Measurements from ENCODE around the gene CAPZB. TPM values are rescaled to one million over a fixed set of nuclear protein-coding genes. Genes with fewer than 3 reads are reported as not detected.

The CAPZB gene
- total RNA-seq (100 to 1,000 TPM; 272 to 342 (median 320) TPM), total RNA-seq (108 to 216 (median 150) reads per million in 29 experiments)
- 207 TPM for total RNA-seq (2013)

DNA sequence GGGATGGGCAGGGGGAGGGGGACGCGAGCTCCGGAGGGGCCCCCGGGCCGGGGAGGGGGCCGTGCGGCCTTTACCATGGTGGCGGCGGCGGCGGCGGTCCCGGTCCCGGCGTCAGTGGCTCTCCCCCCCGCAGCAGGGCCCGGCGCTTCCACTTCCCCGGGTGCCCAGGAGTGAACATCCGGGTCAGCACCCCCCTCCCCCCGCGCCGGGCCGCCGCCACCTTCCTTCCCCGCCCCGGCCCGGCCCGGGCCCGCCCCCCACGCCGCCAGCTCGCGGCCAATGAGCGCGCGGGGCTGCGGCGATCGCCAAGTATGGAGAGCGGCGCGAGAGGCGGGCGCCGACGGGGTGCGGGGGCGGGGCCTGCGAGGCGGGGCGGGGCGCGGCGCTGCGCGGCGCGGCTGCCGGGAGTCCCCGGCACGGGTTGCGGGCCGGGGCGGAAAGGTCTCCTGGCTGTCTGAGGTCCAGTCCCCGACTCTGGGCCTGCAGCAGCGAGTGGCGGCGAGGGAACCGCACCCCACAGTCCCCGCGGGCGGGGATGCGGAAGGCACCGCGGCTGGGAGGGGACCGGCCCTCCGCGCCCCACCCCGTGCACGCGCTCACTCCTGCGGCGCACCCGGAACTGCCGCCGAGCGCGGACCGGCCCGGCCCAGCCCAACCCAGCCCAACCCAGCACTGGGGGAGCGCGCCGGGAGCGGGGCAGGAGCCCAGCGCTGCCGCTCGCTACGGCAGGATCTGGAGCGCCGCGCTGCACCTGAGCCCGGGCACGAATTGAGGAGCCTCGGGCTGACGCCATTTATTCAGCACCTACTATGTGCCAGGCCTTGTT, at the start of gene CAPZB:
Gene CAPZB (minus strand): TSS at position 178 of the 826 bp plus-strand sequence. CDS start 101 bp downstream, at position 77.
- Mint-ChIP-seq H3K4me1 (peaks cover 59 to 71% (median 64%) of the 10 kb centered on the region in 3 donors), H3K9me3 (no peaks in the 10 kb centered on the region), H3K36me3 (peaks cover 14% of the 10 kb centered on the region), H3K27me3 (no peaks in the 10 kb centered on the region), H3K4me3 (peak within 1 kb of the TSS; percentile 91 to 92 (median 92)), H3K27ac (peak within 1 kb of the TSS; percentile 96)
- peak; percentile 88 to 92 (median 88) for ATAC-seq (replicated peaks in 1 of 4)
- H3K27me3 ChIP-seq (replicated peaks in 1 of 2; ENCODE audit: control insufficient read depth in 2 of 2, extremely low read depth in 1 of 2, insufficient read depth in 2 of 2, low read length in 1 of 2), result no peaks in the 10 kb centered on the region
- H3K4me1 ChIP-seq (ENCODE audit: control insufficient read depth in 1 of 2, extremely low read depth in 1 of 2, insufficient read depth in 2 of 2, low read length in 2 of 2), result peaks cover 38 to 67% of the 10 kb centered on the region in 2 experiments
- ChIA-PET CTCF (interaction anchor here in 1 of 2 donors (0.6 to 1.6 kb wide), 5 partner anchors 9 to 168 kb away, joined by 3 to 12 read pairs (median 4); no protein-coding TSS in a partner anchor), POLR2A (interaction anchor here in 1 of 2 donors (0.6 to 1.5 kb wide), 5 partner anchors 8 to 538 kb away, joined by 4 to 9 read pairs (median 7); no protein-coding TSS in a partner anchor)
- H3K4me3 ChIP-seq (ENCODE audit: control insufficient read depth in 1 of 2, extremely low read depth in 1 of 2, low read length in 1 of 2), result peak within 1 kb of the TSS; percentile 85 to 96
- no peaks in the 10 kb centered on the region for H3K9me3 ChIP-seq
- WGBS (ENCODE audit: insufficient coverage), result 0% methylated on average over 82 of the region's 106 CpGs
- H3K27ac ChIP-seq (ENCODE audit: low read length), result peak within 1 kb of the TSS; percentile 89
- H3K36me3 ChIP-seq (ENCODE audit: control insufficient read depth in 2 of 2, extremely low read depth in 1 of 2, insufficient read depth in 1 of 2, low read length in 1 of 2), result peaks cover 3 to 18% of the 10 kb centered on the region in 2 donors
- DNase-seq, result peak; percentile 87 to 97 (median 93)

DNA sequence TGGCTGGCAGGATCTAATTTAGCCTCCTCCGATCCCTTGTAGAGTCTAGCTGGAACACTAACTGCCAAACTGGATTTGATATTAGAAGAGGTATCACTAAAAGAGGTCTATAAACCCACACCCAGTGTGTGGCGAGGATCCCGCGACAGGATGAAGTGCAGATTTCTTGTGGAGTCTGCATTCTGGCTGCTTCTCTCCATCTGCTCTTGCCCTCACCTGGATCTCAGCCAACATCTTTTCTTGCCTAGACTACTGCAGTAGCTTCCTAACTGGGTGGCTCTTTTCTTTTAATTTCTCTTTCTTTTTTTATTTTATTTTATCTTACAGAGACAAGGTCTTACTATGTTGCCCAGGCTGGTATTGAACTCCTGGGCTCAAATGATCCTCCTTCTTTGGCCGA, 48.9 kb upstream of the CAPZB start:
- H3K4me3 Mint-ChIP-seq, result no peak overlapping the region
- no peaks in the 10 kb centered on the region for H3K9me3 ChIP-seq
- H3K27ac ChIP-seq (ENCODE audit: low read length), result no peak overlapping the region
- DNase-seq (no peak), ATAC-seq (replicated peaks in 1 of 4) (no peak)
- H3K9me3 Mint-ChIP-seq, result peaks cover 0 to 8% (median 5%) of the 10 kb centered on the region in 3 donors
- H3K4me1 Mint-ChIP-seq, result peaks cover 5 to 11% (median 8%) of the 10 kb centered on the region in 3 donors
- no peaks in the 10 kb centered on the region for H3K4me1 ChIP-seq (ENCODE audit: control insufficient read depth in 1 of 2, extremely low read depth in 1 of 2, insufficient read depth in 2 of 2, low read length in 2 of 2)
- H3K36me3 Mint-ChIP-seq, result peaks cover 4% of the 10 kb centered on the region
- no peaks in the 10 kb centered on the region for H3K27me3 ChIP-seq (replicated peaks in 1 of 2; ENCODE audit: control insufficient read depth in 2 of 2, extremely low read depth in 1 of 2, insufficient read depth in 2 of 2, low read length in 1 of 2)
- H3K27me3 Mint-ChIP-seq, result no peaks in the 10 kb centered on the region
- H3K4me3 ChIP-seq (ENCODE audit: control insufficient read depth in 1 of 2, extremely low read depth in 1 of 2, low read length in 1 of 2), result no peak overlapping the region
- H3K36me3 ChIP-seq (ENCODE audit: control insufficient read depth in 2 of 2, extremely low read depth in 1 of 2, insufficient read depth in 1 of 2, low read length in 1 of 2), result no peaks in the 10 kb centered on the region
- POLR2A ChIA-PET, result no interaction called here
- WGBS (ENCODE audit: insufficient coverage), result 73% methylated on average over 3 of the region's 5 CpGs
- CTCF ChIA-PET, result no interaction called here
- H3K27ac Mint-ChIP-seq, result no peak overlapping the region

DNA sequence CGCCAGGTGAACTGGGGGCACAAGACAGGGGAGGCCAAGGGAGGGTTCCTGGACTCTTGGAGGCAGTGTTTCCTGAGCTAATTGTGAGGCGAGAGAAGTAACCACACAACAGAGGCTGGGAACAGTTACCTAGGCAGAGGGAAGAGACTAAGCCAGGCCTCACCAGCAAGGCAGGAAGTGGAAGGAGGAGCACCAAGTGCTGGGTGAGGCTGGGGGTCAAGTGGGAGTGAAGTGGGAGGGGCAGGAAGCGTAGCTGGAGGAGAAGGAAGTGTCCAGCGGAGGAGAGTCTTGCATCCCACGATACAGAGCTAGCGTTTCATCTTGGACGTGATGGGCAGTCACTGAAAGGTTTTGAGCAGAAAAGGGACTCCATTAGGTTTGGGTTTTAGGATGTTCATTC, 48.3 kb upstream of the CAPZB start:
- ChIA-PET CTCF (no interaction called here), POLR2A (interaction anchor here in 1 of 2 donors (0.6 kb wide), 1 partner anchor 48 kb away, joined by 7 read pairs; no protein-coding TSS in a partner anchor)
- H3K4me3 ChIP-seq (ENCODE audit: control insufficient read depth in 1 of 2, extremely low read depth in 1 of 2, low read length in 1 of 2), result no peak overlapping the region
- H3K27me3 ChIP-seq (replicated peaks in 1 of 2; ENCODE audit: control insufficient read depth in 2 of 2, extremely low read depth in 1 of 2, insufficient read depth in 2 of 2, low read length in 1 of 2), result no peaks in the 10 kb centered on the region
- H3K27ac ChIP-seq (ENCODE audit: low read length), result no peak overlapping the region
- no peaks in the 10 kb centered on the region for H3K36me3 ChIP-seq (ENCODE audit: control insufficient read depth in 2 of 2, extremely low read depth in 1 of 2, insufficient read depth in 1 of 2, low read length in 1 of 2)
- DNase-seq (no peak), ATAC-seq (replicated peaks in 1 of 4) (no peak)
- WGBS (ENCODE audit: insufficient coverage), result 63% methylated on average over 6 of the region's 7 CpGs
- Mint-ChIP-seq H3K36me3 (peaks cover 4% of the 10 kb centered on the region), H3K4me1 (peaks cover 5 to 11% (median 8%) of the 10 kb centered on the region in 3 donors), H3K27ac (peak overlapping the region in 1 of 2 donors; percentile 46), H3K27me3 (no peaks in the 10 kb centered on the region), H3K4me3 (no peak overlapping the region), H3K9me3 (peaks cover 0 to 8% (median 5%) of the 10 kb centered on the region in 3 donors)
- H3K4me1 ChIP-seq (ENCODE audit: control insufficient read depth in 1 of 2, extremely low read depth in 1 of 2, insufficient read depth in 2 of 2, low read length in 2 of 2), result no peaks in the 10 kb centered on the region
- H3K9me3 ChIP-seq, result no peaks in the 10 kb centered on the region

DNA sequence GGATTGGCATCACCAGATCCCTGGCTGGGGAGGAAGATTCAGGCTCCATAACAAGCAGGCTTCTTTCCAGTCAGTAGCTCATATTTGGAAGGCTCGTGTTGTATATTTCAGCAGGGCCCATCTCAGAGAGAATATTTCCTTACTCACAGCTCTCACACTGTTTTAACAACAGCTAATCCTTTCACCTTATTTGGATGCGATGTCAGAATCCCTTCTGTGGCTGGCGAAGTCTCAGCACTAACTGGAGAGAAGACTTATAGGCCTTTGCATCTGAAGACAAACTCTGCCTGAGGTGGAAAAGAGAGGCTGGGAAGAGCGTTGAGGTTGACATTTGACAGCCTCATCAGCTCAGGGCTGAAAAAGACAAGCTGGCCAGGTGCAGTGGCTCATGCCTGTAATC, 47.2 kb upstream of the CAPZB start:
- DNase-seq (no peak), ATAC-seq (replicated peaks in 1 of 4) (no peak)
- Histone ChIP-seq H3K4me1 (ENCODE audit: control insufficient read depth in 1 of 2, extremely low read depth in 1 of 2, insufficient read depth in 2 of 2, low read length in 2 of 2) (no peaks in the 10 kb centered on the region), H3K4me3 (ENCODE audit: control insufficient read depth in 1 of 2, extremely low read depth in 1 of 2, low read length in 1 of 2) (no peak overlapping the region), H3K9me3 (no peaks in the 10 kb centered on the region), H3K36me3 (ENCODE audit: control insufficient read depth in 2 of 2, extremely low read depth in 1 of 2, insufficient read depth in 1 of 2, low read length in 1 of 2) (no peaks in the 10 kb centered on the region), H3K27ac (ENCODE audit: low read length) (no peak overlapping the region), H3K27me3 (replicated peaks in 1 of 2; ENCODE audit: control insufficient read depth in 2 of 2, extremely low read depth in 1 of 2, insufficient read depth in 2 of 2, low read length in 1 of 2) (no peaks in the 10 kb centered on the region)
- H3K27ac Mint-ChIP-seq, result no peak overlapping the region
- no peak overlapping the region for H3K4me3 Mint-ChIP-seq
- WGBS (ENCODE audit: insufficient coverage), result 100% methylated on average over 3 of the region's 4 CpGs
- ChIA-PET POLR2A (no interaction called here), CTCF (no interaction called here)
- H3K4me1 Mint-ChIP-seq, result peaks cover 5 to 11% (median 8%) of the 10 kb centered on the region in 3 donors
- peaks cover 4% of the 10 kb centered on the region for H3K36me3 Mint-ChIP-seq
- no peaks in the 10 kb centered on the region for H3K27me3 Mint-ChIP-seq
- peaks cover 0 to 8% (median 5%) of the 10 kb centered on the region in 3 donors for H3K9me3 Mint-ChIP-seq

DNA sequence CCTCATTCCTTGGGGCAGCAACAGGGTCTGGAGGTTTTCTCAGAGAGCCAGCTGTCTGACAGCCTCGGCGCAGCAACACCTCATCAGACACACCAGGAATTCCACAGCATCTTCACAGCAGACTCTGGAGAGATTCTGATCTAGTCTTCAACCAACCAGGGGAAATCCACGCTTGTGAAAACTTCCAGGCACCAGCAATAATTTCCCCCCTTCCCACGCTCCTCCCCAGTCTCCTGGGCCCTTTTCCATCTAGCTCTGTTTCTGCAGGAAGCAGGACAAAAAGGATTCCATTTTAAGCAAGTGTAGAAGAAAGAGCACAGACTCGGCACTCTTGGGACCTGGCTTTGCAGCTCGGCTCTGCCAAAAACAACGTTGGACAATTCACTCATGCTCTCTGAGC, 44.3 kb upstream of the CAPZB start:
- H3K4me3 ChIP-seq (ENCODE audit: control insufficient read depth in 1 of 2, extremely low read depth in 1 of 2, low read length in 1 of 2), result no peak overlapping the region
- peaks cover 0 to 4% (median 0%) of the 10 kb centered on the region in 3 donors for H3K9me3 Mint-ChIP-seq
- no peak overlapping the region for H3K27ac ChIP-seq (ENCODE audit: low read length)
- no peaks in the 10 kb centered on the region for H3K36me3 ChIP-seq (ENCODE audit: control insufficient read depth in 2 of 2, extremely low read depth in 1 of 2, insufficient read depth in 1 of 2, low read length in 1 of 2)
- peaks cover 5 to 11% (median 8%) of the 10 kb centered on the region in 3 donors for H3K4me1 Mint-ChIP-seq
- ATAC-seq (replicated peaks in 1 of 4), result no peak
- H3K27me3 ChIP-seq (replicated peaks in 1 of 2; ENCODE audit: control insufficient read depth in 2 of 2, extremely low read depth in 1 of 2, insufficient read depth in 2 of 2, low read length in 1 of 2), result no peaks in the 10 kb centered on the region
- H3K4me3 Mint-ChIP-seq, result no peak overlapping the region
- H3K9me3 ChIP-seq, result no peaks in the 10 kb centered on the region
- POLR2A ChIA-PET, result no interaction called here
- CTCF ChIA-PET, result no interaction called here
- no peaks in the 10 kb centered on the region for H3K4me1 ChIP-seq (ENCODE audit: control insufficient read depth in 1 of 2, extremely low read depth in 1 of 2, insufficient read depth in 2 of 2, low read length in 2 of 2)
- no peak for DNase-seq
- WGBS (ENCODE audit: insufficient coverage), result 100% methylated on average over 3 of the region's 7 CpGs
- H3K27ac Mint-ChIP-seq, result no peak overlapping the region
- H3K27me3 Mint-ChIP-seq, result no peaks in the 10 kb centered on the region
- H3K36me3 Mint-ChIP-seq, result no peaks in the 10 kb centered on the region

DNA sequence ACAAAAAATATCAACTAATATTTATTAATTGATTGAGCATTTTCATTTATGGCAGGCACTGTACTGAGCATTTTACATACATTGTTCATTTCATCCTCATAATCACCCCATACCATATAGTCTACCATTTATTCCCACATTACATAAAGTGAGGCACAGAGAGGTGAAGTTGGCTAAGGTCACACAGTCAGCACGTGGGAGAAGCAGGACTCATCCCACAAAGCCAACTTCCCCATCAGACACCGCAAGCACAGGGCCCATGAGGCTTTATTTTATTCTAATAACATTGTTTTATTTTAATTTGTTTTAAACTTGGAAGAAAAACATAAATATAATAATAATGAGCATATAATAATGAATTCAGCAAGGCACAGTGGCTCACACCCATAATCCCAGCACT, 43.1 kb upstream of the CAPZB start:
- no peak overlapping the region for H3K27ac ChIP-seq (ENCODE audit: low read length)
- H3K9me3 Mint-ChIP-seq, result peaks cover 0 to 4% (median 0%) of the 10 kb centered on the region in 3 donors
- DNase-seq (no peak), ATAC-seq (replicated peaks in 1 of 4) (no peak)
- POLR2A ChIA-PET, result no interaction called here
- no peaks in the 10 kb centered on the region for H3K36me3 Mint-ChIP-seq
- CTCF ChIA-PET, result no interaction called here
- H3K9me3 ChIP-seq, result no peaks in the 10 kb centered on the region
- no peak overlapping the region for H3K27ac Mint-ChIP-seq
- no peaks in the 10 kb centered on the region for H3K36me3 ChIP-seq (ENCODE audit: control insufficient read depth in 2 of 2, extremely low read depth in 1 of 2, insufficient read depth in 1 of 2, low read length in 1 of 2)
- H3K27me3 ChIP-seq (replicated peaks in 1 of 2; ENCODE audit: control insufficient read depth in 2 of 2, extremely low read depth in 1 of 2, insufficient read depth in 2 of 2, low read length in 1 of 2), result no peaks in the 10 kb centered on the region
- H3K4me3 ChIP-seq (ENCODE audit: control insufficient read depth in 1 of 2, extremely low read depth in 1 of 2, low read length in 1 of 2), result no peak overlapping the region
- H3K4me1 ChIP-seq (ENCODE audit: control insufficient read depth in 1 of 2, extremely low read depth in 1 of 2, insufficient read depth in 2 of 2, low read length in 2 of 2), result no peaks in the 10 kb centered on the region
- H3K27me3 Mint-ChIP-seq, result no peaks in the 10 kb centered on the region
- no peak overlapping the region for H3K4me3 Mint-ChIP-seq
- no CpG with 5 or more reads among the region's 2 CpGs for WGBS (ENCODE audit: insufficient coverage)
- H3K4me1 Mint-ChIP-seq, result peaks cover under 1 to 5% (median 2%) of the 10 kb centered on the region in 3 donors
